ENCODE results near the gene DGKH.

GRCh38 chr13:42255886-42256285 lies 207.4 kb downstream of the DGKH start:
- TF ChIP-seq CTCF (IDR thresholded peaks at IDR 0.05; ENCODE audit: low read length) = no peak
- no peak for TF ChIP-seq EZH2 (IDR thresholded peaks at IDR 0.05; ENCODE audit: borderline replicate concordance, low read length)
